ENCODE results near the gene RPL37A.
A peak's percentile ranks its signal among the peaks of the same experiment; 100 is the strongest.

The RPL37A gene

GRCh38 chr2:216551234-216552068, 52.8 kb downstream of the RPL37A start:
- peak; percentile 66 for DNase-seq

- no peak for DNase-seq
Measured at GRCh38 chr2:216553093-216553478, 54.4 kb downstream of the RPL37A start.
